GM19043 (cell line): ENCODE results near the gene SLC25A21.
"Not testable (repeated sequence)": the region's sequence is repeated elsewhere in the genome, so short reads cannot be mapped to it uniquely, and the experiment has no call there.

Experiments
- ATAC-seq: cut with Tn5 transposase; IDR thresholded peaks from one replicate; pipeline ENCODE4 v1.9.1; 2021; ENCODE audit warnings: low read depth; ENCODE audit not compliant: unreplicated experiment

The SLC25A21 gene

DNA sequence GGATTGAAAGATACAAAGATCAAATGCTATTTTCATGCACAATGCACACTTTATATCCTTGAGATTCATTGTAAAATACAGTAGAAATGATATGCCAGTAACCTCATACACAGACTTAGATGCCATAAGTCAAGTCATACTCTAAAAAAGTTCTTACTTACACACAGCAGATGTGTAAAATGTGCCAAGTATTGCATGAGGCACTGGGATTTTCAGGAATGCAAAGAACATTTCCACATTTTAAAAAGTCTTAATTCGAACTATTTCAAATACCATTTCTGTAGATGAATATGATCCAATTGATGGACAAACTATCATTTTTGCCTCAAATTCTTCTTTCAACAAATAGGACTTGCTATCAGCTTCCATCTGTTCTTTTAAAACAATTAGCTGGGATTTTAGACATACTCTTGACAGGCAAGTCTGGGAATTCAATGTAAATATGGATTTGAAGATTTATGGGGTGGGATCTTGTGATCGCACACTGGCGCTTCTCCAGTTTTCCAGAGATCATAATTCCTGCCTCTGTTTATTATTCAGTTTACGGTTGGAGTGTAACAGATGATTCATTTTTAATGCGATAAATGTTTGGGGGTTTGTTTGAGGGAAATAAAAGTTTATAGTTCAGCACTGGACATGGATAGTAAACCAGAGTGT lies 326.9 kb downstream of the SLC25A21 start:
- no peak for ATAC-seq

DNA sequence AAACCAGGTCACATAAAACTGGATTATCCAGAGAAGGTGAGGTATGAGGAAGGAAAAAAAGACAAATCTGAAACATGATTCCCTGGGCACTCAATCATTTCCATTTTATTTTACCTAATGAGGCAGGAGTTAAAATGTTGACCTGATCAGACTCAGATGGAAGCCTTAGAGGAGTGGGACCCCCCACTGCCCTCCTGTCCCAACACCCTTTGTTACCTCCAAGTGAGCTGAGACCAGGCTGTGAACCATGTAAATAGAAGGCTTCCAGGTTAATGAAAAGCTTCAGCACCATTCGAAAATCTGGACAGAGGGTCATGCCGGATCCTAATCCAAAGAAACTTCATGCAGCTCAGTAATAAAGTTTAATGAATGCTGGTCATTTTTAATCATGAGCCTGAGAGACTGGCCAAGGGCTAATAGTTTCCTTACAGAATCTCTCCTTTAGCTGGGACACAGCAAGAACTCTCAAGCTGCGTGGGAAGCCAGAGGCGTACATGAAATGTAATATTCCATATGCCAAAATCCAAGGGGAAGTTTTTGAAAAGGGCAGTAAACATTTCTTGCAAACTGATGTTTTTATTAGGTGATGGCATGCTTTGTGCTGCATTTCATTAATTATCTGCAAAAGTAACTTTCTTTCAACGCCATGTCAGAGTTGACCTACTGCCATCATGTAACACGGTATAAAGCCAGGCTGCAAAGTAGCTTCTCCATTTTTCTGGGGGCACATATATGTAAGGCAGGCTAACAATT lies 327.8 kb downstream of the SLC25A21 start:
- no peak for ATAC-seq

DNA sequence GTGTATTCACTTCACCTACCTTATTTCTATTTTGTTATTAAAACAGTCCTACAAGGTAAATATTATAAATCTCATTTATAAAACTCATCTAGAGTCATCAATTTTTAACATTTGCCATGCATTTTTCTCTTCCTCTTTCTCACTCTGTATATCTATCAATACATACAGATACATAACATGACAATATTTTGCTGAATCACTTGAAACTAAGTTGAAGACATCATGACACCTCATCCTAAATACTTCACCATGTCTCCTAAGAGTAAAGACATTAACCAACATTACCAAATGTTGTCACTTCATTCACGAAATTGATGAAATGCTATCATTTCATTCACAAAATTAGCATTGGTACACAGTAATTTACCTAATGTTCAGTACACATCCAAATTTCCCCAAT lies 329.0 kb downstream of the SLC25A21 start:
- ATAC-seq, result no peak

DNA sequence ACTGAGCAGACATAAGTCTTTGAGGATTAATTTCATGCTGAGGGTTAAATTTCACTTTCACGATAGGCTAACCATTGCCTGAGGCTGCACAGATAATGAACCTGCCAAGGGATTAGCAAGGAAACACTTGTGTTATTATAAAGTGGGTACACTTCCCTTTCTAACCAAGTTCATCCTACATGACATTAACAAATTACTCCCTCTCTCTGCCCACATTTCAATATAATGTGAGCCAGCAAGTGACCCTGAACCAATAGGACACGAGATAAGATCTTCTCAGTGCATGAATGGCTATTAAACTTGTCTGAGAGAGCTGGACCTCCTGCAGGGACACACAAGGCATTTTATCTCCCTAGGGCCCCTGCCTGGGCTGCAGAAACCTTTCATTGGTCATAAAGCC lies 337.3 kb downstream of the SLC25A21 start:
- no peak for ATAC-seq

DNA sequence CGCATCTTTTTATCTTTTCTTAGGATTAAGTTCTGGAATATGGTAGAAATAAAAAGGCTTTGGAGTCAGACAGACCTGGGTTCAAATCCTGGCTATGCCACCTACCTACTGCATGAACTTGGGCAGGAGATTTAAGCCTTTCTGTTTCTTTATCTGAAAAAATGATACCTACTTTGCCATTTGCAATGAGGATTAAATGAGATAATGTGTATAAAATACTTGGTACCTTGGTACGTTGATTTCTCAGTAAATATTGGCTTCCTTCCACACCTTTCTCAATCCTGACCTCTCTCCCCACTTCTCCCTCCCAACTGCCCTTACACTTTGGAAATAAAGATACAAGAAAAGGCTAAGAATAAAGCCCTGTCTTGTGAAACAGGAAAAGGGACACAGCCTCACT lies 338.1 kb downstream of the SLC25A21 start:
- no peak for ATAC-seq

DNA sequence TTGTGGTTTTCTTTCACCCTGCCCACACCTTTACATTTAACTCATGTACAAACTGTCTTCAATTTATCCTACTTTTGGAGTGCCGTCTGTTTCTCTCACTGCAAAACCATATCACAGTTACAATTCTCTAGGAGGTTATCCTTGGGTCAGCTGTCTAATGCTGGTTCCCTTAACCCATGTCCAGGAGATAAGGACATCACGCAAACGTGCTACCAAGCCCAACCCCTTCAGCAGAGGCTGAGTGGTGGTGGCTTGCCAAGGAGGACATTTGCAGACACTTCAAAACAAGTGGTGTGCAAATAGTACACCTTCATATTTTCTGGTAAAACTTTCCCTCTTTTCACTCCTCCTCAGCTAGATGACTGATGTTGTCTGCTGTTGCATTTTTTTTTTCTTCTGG lies 342.9 kb downstream of the SLC25A21 start:
- no peak for ATAC-seq

DNA sequence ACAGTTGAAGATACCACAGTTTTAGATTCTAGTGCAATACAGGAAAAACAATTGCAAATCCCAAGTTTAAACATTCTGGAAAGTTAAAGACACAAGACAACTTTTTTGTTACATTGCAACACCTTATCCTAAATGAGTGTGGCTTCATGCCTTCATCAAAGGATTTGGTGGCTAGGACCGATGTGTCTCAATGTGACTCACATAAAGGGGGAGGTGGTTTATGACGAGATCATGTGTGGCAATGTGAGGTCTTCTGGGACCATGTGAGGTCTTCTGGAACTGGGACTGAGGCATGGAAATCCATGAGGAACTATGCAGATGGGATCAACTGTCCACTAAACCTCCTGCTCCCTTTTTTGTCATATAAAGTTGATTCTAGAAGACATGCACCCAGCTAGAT lies 344.5 kb downstream of the SLC25A21 start:
- ATAC-seq, result no peak

DNA sequence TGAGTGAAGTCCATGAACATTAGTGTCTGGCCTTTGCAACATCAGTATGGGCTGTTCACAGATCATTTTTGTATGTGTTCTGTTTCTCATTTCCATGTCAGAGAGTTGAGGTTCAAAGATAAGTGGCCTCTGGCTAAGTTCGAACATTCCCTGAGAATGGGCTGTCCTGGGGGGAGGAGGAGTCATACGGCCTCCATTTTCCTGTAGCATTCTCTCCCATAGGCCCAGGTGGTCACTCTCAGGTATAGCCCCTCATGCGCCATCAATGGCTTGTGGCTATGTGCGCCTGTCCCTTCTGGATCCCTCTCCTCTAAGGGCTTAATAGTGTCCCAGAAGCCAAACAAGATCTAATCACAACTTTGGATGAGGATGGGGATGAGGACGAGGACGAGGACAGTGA lies 345.8 kb downstream of the SLC25A21 start:
- no peak for ATAC-seq

DNA sequence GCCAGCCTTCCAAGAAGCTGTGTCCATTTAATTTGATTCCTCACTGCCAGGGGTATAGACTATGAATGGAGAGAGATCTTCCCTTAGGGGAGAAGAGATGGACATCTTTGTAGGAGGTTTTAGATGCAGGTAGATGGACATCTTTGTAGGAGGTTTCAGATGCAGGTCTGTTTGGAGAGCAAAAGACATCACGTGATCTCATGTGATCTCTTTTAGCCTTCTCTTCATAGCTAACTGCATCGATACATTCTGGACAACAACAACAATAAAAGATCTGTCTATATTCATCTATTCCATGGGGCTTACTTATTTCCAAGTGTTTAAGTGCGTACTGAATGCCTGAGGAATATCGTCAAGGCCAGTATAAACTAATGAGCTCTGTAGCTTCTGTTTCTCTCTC lies 347.6 kb downstream of the SLC25A21 start:
- no peak for ATAC-seq

DNA sequence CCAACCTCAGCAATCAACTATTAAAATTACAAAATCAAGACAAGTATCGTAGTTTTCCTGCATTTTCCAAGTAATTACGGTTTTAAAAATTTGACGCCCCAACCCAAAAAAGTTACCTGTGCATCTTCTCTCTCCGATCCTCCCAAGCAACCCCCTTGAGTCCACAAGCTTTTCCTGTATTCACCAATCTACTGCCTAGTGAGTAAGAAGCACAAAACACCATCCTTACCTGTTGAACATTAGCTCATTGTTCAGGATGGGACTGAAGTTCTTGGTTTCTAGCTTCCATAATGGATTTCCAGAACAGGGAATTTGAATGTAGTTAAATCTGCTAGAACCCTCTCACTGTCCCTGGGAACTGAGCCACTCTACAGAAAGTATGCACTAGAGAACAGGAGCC lies 348.8 kb downstream of the SLC25A21 start:
- no peak for ATAC-seq

DNA sequence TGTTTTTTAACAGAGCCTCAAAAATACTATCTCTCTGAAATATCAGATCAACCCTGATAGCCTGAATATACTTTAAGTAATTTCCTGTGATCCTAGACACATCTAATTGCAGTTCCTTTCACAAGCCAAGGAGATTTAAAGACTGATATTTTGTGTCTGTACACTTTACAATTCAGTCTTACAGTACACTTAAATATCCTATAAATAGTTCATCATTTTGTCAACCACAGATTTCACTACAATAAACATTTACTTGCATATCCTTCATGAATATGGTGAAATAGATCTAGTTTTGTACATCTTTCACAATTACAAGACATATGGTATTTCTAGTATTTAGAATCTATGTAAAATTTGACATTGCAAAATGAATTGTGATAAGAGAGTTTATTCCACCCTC lies 349.7 kb downstream of the SLC25A21 start:
- no peak for ATAC-seq

DNA sequence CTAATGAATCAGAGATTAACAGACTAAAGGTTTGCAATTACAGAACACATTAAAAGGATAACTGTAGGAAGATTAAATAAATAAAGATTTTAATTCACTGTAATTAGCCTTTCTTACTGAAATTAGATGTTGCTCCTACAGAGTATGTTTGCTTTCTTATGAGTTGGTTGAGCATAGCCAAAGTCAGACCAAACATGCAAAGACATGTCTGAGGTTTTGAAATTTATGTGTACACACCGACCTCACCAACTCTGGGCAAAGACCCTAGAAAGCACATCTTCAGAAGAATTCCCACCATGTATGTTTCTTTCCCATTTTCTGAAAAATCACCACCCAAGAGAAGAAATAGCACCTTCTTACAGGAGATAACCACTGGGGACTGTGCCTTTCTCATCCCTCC lies 351.5 kb downstream of the SLC25A21 start:
- ATAC-seq, result no peak

DNA sequence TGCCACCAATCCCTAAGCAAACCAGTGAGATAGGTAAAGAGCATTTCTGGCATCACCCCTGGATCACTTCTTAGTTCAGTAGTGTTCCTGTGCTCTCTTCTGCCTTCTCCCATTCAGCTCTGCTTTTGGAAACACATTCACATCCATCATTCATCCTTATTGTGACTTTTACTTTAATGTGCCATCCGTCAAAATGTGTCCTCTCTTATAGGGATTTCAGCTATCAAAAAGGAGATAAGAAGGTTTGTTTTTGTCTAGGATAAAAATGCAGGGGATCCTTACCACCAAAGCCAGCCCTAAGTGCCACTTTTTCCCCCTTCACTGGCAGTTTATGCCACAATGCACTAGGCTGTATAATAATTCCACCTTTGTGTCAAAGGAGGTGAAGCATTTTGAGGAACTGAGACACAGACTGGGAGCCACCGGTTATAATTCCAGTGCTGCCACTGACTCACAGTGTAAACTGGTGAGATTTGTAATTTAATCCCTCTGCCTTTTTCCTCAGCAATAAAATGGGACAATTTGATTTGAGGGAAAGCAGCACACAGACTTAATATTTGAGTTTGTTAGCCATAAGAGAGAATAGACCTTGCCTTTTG lies 352.2 kb downstream of the SLC25A21 start:
- no peak for ATAC-seq

DNA sequence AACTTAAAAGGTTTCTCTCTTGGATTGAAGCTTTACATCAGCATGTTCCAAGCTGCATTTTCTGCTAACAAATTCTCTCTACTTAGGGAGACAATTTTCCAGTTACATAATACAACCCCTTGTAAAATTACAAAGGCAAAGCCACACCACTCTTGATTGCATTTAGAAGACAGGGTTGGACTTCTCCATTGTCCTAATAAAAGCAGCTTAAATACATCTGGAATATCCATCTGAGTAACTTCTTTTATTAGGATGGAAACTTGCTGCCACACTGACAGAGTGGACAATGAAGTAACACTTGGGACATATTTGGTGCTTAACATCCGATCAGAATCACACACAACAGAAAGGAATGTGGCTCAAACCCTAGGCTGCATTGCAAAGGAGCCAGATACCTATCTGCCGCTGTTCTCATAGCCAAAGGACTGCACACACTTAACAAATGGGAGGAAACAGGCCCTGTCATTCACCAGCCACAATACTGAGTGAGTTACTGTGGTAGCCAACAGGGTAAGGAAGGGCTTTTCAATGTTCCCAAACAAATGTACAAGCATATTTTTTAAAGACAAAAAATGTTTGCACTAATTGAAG lies 353.5 kb downstream of the SLC25A21 start:
- no peak for ATAC-seq

DNA sequence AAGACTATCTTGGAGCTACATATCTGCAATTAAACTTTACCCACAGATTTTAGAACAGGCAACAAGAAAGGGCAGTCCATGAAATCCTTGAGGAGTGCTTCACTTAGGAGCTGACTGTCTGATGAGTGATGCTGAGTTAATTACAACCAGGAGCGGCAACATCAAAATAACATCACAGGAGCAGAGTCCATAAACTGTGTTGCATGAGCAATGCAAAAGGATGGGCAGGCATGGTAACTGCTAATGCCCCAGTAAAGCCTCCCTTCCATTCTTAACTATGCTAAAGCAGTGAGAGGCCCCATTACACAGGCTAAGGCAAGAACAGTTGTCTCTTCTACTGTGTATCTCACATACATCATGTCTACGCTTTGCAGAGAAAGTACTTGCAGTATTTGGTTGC lies 354.2 kb downstream of the SLC25A21 start:
- ATAC-seq, result no peak

DNA sequence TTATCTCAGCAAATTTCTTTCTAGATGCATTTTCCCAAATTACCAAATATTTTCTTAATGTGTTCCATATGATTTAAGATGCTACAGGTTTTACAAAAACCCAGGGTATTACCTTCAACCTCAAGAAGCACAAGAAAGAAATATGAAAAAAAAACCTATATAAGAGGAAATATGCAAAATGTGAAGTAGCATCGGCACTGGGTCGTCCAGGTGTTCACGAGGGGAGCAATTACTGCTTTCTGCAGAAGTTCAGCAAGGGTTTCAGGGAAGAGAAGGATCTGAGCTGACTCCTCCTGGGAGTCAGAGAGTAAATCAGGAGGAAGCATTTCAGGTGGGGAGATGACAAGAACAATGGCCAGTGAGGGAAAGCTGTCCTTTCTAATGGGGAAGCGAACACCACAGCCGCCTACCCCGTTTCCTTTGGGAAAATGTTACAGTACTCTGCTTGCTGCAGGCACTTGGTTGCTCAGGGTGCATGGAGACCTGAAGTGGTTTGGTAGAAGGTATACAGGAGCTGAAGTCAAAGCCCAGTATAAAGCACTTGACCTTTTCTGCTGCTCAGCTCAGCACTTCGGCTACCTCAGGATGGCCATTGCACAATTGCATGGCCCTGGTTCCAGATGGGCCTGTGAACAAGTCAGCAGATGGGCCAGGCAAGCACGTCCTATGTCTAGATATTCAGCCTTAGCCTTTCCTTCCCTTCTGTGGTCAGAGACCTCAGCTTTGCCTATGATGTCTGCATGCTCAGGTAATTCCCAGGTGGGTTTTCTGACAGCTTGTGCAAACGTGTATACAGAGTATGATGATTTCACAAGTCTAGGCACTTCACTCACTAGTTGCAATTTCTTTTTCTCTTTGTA lies 355.1 kb downstream of the SLC25A21 start:
- ATAC-seq, result no peak

DNA sequence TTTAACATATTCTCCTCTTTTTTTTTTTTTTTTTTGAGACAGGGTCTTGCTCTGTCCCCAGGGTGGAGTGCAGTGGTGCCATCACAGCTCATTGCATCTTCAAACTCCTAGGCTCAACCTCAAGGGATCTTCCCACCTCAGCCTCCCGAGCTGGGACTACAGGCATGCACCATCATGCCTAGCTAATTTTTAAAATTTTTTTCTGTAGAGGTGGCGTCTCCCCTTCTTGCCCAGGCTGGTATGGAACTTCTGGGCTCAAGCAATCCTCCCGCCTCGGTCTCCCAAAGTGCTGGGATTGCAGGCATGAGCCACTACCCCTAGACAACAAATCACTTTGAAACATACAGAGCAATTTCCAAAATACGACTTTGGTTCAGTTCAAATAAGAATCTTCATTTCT lies 355.9 kb downstream of the SLC25A21 start:
- ATAC-seq, result no peak

DNA sequence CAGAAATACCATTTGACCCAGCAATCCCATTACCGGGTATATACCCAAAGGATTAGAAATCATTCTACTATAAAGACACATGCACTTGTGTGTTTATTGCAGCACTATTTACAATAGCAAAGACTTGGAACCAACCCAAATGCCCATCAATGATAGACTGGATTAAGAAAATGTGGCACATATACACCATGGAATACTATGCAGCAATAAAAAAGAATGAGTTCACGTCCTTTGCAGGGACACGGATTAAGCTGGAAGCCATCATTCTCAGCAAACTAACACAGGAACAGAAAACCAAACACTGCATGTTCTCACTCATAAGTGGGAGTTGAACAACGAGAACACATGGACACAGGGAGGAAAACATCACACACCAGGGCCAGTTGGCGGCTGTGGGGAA lies 357.6 kb downstream of the SLC25A21 start:
- ATAC-seq, result not testable (repeated sequence)

DNA sequence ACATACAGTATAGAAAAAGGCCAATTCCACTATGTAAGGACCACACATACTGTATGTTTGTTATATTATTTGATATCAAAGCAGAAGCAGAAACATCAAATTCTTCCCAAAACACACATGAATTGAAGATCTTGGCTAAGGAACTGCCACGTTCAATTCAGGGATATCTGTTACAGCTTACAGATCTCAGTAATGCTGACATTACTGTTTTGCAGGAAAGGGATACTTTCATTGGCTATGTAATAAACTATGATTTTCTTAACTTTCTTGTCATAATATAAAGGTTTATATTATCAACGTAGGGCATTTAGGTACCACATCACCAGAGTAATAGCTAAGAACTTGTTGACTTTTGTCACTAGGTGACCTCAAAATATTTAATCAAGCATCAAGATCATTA lies 362.2 kb downstream of the SLC25A21 start:
- no peak for ATAC-seq

DNA sequence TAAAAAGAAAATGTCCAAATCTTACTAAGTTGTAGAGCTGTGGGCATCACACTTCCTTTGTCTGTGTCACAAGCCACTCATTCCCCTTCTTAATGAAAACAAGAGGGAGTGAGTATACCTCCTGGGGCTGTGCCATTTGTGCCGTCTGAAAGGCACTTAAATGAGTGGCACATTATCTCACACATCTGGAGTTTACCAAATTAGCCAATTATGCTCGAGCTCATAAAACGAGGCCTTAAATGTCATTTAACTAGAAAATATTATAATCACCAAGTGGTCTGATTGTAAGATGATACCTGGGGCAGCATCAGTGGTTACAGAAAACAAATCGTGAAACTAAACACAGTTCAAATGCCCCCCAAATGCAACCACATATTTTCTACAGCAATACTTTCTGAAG lies 364.7 kb downstream of the SLC25A21 start:
- no peak for ATAC-seq

DNA sequence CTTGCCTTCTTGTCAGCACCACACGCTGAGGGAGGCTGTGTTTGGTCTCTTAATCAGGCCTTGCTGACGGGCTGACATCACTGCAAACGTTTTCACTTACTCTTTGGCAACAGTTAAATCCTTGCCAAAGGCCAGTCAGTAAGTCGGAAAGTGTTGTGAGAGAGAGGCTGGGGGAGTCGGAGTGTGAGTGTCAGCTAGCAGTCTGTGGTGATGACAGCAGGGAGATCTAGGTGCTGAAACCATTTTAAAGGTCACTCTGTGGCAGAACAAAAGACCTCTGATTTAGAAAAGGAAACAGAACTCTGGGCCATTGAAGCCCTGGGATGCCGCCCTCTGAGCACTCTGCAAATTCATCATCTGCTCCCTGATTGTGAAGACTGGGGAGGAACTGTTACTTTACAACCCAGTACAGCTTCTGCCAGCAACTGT lies 367.3 kb downstream of the SLC25A21 start:
- ATAC-seq, result no peak
